ENCODE data around the gene NMT1.

GRCh38 chr17:45104907-45105624 is 43.9 kb downstream of the NMT1 start:
- no peak for TF ChIP-seq POLR2A (IDR thresholded peaks at IDR 0.05)
- TF ChIP-seq CTCF (IDR thresholded peaks at IDR 0.05) = no peak

Data from right lobe of liver (tissue), 4 donors.